ENCODE results near the gene ABHD6.
"Not testable (repeated sequence)": the region's sequence is repeated elsewhere in the genome, so short reads cannot be mapped to it uniquely, and the experiment has no call there.

The ABHD6 gene

DNA sequence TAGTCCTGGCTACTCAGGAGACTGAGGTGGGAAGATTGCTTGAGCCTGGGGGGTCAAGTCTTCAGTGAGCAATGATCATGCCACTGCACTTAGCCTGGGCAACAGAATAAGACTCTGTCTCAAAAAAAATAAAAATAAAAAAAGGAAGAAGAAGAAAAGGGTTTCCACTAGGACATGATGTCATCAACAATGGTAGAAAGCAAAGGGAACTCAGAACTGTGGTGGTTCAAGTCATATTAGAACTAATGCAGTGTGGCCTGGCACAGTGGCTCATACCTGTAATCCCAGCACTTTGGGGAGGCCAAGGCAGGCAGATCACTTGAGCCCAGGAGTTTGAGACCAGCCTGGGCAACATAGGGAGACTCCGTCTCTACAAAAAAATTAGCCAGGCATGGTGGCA, 30.0 kb downstream of the ABHD6 start:
- H3K9me3 Mint-ChIP-seq, ATAC-seq, H3K4me3 Mint-ChIP-seq: not testable (repeated sequence)

DNA sequence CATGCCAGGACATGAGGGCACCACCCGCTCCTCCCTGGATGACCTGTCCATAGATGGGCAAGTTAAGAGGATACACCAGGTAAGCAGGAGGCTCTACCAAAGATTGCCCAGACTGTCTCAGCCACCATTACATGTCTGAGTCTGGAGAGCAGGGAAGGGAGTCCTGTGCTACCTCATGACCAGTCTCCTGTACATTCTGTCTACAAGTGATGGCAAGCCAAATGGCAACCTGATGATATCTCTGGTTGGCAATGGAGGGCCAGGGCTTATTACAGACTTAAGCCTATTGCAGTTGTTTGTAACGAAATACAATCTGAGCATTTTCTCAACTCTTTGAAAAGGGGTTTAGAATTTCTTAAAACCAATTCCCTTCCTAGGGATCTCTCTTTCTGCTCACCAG, 31.8 kb downstream of the ABHD6 start:
- no peak overlapping the region for H3K4me3 Mint-ChIP-seq
- ATAC-seq (no peak), DNase-seq (no peak)
- peaks cover 16% of the 10 kb centered on the region for H3K36me3 Mint-ChIP-seq (ENCODE audit: low read depth)
- no peak overlapping the region for H3K27ac Mint-ChIP-seq
- no peaks in the 10 kb centered on the region for H3K9me3 Mint-ChIP-seq
- H3K4me1 Mint-ChIP-seq, result peaks cover 17% of the 10 kb centered on the region
- no peaks in the 10 kb centered on the region for H3K27me3 Mint-ChIP-seq

More for the DNA sequence above, 30.0 kb downstream of the ABHD6 start:
- H3K27me3 Mint-ChIP-seq, H3K27ac Mint-ChIP-seq, DNase-seq, H3K4me1 Mint-ChIP-seq: not testable (repeated sequence)
- peaks cover 13% of the 10 kb centered on the region for H3K36me3 Mint-ChIP-seq (ENCODE audit: low read depth)

DNA sequence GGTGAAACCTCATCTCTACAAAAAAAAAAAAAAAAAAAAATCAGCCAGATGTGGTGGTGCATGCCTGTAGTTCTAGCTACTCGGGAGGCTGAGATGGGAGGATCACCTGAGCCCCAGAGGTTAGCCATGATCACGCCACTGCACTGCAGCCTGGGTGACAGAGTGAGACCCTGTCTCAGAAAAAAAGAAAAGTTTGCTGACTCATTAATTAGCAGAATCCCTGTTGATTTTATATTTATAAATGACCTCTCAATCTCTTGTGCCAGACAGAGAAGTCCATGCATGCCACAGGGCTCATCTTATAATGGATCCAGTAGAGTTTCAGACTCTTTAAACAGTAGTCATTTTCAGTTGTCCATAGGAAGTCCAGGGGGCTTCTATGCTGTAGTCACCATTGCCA, 32.9 kb downstream of the ABHD6 start:
- H3K27me3 Mint-ChIP-seq, result no peaks in the 10 kb centered on the region
- H3K36me3 Mint-ChIP-seq (ENCODE audit: low read depth), result peaks cover 21% of the 10 kb centered on the region
- no peaks in the 10 kb centered on the region for H3K9me3 Mint-ChIP-seq
- H3K4me1 Mint-ChIP-seq, result peaks cover 17% of the 10 kb centered on the region
- H3K27ac Mint-ChIP-seq, result no peak overlapping the region
- ATAC-seq (no peak), DNase-seq (no peak)
- no peak overlapping the region for H3K4me3 Mint-ChIP-seq

DNA sequence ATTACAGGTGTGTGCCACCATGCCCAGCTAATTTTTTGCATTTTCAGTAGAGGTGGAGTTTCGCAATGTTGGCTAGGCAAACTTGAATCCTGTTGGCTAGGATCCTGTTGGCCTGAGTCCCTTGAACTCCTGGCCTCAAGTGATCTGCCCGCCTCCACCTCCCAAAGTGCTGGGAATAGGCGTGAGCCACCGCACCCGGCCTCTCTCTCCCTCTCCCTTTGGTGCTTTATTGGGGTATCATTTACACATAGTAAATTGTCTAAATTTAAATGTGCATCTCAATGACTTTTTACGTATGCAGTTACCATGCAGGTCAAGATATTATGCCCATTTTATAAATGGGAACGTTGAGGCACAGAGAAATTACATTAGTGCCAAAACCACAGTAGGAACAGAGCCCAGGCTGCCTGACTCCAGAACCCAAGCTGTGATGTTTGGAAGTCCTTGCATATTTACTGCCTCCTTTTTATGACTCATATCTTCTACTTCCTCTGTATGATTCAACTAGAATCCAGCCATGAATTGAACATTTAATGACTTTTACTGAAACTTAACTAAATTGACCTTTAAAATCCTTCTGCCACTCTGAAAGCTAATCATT, 34.4 kb downstream of the ABHD6 start:
- peaks cover 17% of the 10 kb centered on the region for H3K4me1 Mint-ChIP-seq
- H3K9me3 Mint-ChIP-seq, result no peaks in the 10 kb centered on the region
- H3K27ac Mint-ChIP-seq, result peak overlapping the region; percentile 85
- peaks cover 32% of the 10 kb centered on the region for H3K36me3 Mint-ChIP-seq (ENCODE audit: low read depth)
- DNase-seq (no peak), ATAC-seq (peak; percentile 96)
- no peaks in the 10 kb centered on the region for H3K27me3 Mint-ChIP-seq
- H3K4me3 Mint-ChIP-seq, result peak overlapping the region; percentile 37

DNA sequence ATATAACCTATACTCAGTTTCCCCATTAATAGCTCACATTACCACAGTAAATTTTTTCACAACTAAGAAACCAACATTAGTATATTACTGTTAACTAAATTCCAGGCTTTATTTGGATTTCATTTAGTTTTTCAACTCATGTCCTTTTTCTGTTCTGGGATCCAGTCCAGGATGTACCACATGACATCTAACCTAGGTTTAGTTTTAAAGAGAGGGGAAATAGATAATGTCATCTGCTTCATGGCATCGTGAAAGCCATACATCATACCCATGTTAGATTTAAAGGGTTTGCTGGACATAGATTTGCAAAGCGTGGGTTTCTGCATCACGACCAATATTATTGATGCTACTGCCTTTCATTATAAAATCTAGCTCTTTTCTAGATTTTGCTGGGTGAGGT, 35.3 kb downstream of the ABHD6 start:
- Mint-ChIP-seq H3K27ac (peak overlapping the region; percentile 85), H3K9me3 (no peaks in the 10 kb centered on the region), H3K4me1 (peaks cover 17% of the 10 kb centered on the region), H3K27me3 (no peaks in the 10 kb centered on the region), H3K4me3 (no peak overlapping the region), H3K36me3 (ENCODE audit: low read depth) (peaks cover 36% of the 10 kb centered on the region)
- ATAC-seq (no peak), DNase-seq (no peak)

DNA sequence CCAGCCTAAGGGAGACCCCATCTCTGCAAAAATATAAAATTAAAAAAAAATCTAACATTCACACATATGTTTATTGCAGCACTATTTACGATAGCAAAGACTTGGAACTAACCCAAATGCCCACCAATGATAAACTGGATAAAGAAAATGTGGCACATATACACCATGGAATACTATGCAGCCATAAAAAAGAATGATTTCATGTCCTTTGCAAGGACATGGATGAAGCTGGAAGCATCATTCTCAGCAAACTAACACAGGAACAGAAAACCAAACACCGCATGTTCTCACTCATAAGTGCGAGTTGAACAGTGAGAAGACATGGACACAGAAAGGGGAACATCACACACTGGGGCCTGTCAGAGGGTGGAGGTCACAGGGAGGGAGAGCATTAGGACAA, 35.8 kb downstream of the ABHD6 start:
- H3K27ac Mint-ChIP-seq, H3K9me3 Mint-ChIP-seq, H3K27me3 Mint-ChIP-seq, DNase-seq, H3K4me3 Mint-ChIP-seq, ATAC-seq: not testable (repeated sequence)
- H3K36me3 Mint-ChIP-seq (ENCODE audit: low read depth), result peaks cover 36% of the 10 kb centered on the region
- H3K4me1 Mint-ChIP-seq, result peaks cover 17% of the 10 kb centered on the region

DNA sequence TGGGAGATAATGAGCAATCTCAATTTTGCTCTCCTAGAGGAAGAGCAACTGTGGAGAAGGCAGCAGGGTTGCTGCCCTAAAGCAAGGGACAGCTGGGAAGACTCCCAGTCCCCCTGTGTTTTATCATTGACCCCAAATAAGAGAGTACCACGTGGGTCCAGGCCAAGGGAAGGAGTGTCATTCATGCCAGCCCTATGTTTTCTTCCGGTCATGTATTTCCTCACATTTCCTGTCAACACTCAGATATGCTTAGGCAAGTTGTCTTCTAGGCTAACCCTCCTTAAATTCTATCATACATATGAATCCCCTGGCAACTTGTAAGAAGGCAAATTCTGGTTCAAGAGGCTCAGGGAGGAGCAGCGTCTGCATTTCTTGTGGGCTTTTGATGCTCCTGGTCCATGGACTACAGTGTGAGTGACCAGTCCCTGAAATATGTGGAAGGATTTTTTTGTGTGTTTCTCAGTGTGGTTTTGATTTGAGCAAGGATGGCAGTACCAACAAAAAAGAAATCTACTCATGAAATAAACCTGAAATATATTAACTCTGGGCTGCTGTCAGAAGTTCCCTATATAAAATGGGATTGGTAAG, 36.5 kb downstream of the ABHD6 start:
- Mint-ChIP-seq H3K27me3 (no peaks in the 10 kb centered on the region), H3K36me3 (ENCODE audit: low read depth) (peaks cover 41% of the 10 kb centered on the region), H3K4me3 (no peak overlapping the region), H3K27ac (no peak overlapping the region), H3K9me3 (no peaks in the 10 kb centered on the region), H3K4me1 (peaks cover 17% of the 10 kb centered on the region)
- ATAC-seq, result no peak
- DNase-seq, result no peak

DNA sequence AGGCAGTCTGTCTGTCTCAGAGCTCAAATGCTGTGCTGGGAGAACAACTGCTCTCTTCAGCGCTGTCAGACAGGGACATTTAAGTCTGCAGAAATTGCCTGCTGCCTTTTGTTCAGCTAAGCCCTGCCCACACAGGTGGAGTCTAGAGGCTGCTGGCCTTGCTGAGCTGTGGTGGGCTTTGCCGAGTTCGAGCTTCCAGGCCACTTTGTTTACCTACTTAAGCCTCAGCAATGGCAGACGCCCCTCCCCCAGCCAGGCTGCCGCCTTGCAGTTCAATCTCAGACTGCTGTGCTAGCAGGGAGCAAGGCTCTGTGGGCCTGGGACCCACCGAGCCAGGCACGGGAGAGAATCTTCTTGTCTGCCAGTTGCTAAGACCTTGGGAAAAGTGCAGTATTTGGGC, 43.5 kb downstream of the ABHD6 start:
- H3K9me3 Mint-ChIP-seq, result no peaks in the 10 kb centered on the region
- H3K4me3 Mint-ChIP-seq, result no peak overlapping the region
- DNase-seq (no peak), ATAC-seq (no peak)
- H3K27ac Mint-ChIP-seq, result no peak overlapping the region
- H3K4me1 Mint-ChIP-seq, result no peaks in the 10 kb centered on the region
- peaks cover 25% of the 10 kb centered on the region for H3K36me3 Mint-ChIP-seq (ENCODE audit: low read depth)
- no peaks in the 10 kb centered on the region for H3K27me3 Mint-ChIP-seq

DNA sequence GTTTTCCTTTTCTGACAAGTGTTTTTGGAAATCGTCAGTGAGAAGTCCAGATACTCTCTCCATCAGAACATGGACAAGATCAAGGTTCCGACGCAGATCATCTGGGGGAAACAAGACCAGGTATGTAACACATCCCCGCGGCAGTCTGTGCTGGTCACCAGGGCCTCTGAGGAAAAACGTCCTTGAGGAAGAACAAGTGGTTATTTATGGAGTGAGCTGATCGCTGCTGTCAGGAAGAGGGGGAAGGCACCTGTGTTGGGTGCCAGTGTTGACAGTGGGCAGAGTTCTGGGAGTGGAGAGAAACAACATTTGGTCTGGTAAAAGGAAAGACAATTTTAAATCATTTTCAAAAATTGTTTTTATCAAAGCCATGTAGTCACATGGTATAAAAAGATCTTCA, 47.7 kb downstream of the ABHD6 start:
- no peak overlapping the region for H3K27ac Mint-ChIP-seq
- H3K4me1 Mint-ChIP-seq, result no peaks in the 10 kb centered on the region
- H3K36me3 Mint-ChIP-seq (ENCODE audit: low read depth), result peaks cover 9% of the 10 kb centered on the region
- H3K27me3 Mint-ChIP-seq, result no peaks in the 10 kb centered on the region
- H3K9me3 Mint-ChIP-seq, result no peaks in the 10 kb centered on the region
- no peak overlapping the region for H3K4me3 Mint-ChIP-seq
- no peak for DNase-seq
- ATAC-seq, result no peak

DNA sequence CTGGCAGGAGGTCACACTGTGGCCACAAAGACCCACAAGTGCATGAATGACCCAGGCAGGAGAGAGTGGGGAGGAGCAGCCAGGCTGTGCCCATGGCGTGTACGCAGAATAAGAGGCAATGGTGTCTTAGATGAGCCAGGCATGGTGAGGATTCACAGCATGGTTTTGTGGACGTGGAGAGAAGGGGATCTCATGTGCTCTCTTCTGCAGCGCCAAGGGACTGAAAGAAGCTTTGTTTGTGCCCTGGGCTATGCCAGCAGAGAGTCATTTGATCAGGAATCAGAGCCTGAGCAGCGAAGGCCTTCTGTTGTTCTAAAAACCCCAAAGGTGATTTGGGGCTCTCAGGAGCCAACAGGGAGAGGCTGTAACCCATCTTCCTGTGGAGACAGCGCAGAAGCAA, 49.8 kb downstream of the ABHD6 start:
- Mint-ChIP-seq H3K9me3 (no peaks in the 10 kb centered on the region), H3K4me1 (no peaks in the 10 kb centered on the region), H3K27me3 (no peaks in the 10 kb centered on the region), H3K27ac (no peak overlapping the region), H3K4me3 (no peak overlapping the region), H3K36me3 (ENCODE audit: low read depth) (peaks cover 11% of the 10 kb centered on the region)
- DNase-seq, result no peak
- ATAC-seq, result no peak

DNA sequence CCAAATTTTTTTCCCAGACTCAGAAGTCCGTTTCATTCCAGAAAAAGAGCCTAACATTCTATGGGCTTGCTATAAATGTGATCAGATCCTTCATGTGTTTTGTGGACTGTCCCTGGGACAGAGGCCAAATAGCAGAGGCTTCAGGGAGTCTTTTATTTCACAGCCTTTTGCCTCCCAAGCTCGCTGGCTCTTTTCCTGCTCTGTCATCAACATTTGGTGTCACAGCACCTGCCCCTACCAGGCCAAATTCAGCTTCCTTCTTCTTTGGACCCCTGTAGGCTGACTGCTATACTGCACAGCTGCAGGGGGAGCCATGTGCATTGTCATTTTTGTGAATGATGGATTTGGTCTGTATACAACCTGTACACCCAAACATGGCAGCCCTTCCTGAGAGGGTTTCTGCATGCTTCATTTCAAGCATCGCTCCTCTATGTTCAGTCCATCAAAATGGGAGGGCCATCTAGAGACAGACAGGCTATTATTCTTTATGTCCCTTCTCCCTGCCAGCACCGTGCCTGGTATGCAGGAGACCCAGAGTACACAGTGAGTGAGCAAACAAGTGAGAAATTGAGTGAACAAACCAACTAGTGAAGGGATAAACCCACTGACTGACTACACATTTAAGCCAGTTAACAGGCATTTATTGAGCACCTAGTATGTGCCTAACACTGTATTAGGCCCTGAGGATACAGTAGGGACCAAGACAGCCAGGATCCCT, 50.6 kb downstream of the ABHD6 start:
- ATAC-seq (no peak), DNase-seq (no peak)
- Mint-ChIP-seq H3K27me3 (no peaks in the 10 kb centered on the region), H3K4me3 (no peak overlapping the region), H3K27ac (no peak overlapping the region), H3K36me3 (ENCODE audit: low read depth) (peaks cover 11% of the 10 kb centered on the region), H3K9me3 (no peaks in the 10 kb centered on the region), H3K4me1 (no peaks in the 10 kb centered on the region)

DNA sequence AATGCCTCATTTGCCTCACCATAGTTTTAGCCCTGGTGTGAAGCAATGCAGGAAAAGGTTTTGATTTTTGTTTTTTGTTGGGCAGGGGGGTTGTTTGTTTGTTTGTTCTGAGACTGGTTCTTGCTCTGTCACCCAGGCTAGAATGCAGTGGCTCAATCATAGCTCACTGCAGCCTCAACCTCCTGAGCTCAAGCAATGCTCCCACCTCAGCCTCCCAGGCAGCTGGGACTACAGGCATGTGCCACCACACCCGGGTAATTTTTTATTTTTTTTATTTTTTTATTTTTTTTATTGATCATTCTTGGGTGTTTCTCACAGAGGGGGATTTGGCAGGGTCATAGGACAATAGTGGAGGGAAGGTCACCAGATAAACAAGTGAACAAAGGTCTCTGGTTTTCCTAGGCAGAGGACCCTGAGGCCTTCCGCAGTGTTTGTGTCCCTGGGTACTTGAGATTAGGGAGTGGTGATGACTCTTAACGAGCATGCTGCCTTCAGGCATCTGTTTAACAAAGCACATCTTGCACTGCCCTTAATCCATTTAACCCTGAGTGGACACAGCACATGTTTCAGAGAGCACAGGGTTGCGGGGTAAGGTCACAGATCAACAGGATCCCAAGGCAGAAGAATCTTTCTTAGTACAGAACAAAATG, 51.5 kb downstream of the ABHD6 start:
- not testable (repeated sequence) for DNase-seq, H3K4me3 Mint-ChIP-seq, ATAC-seq, H3K27ac Mint-ChIP-seq, H3K27me3 Mint-ChIP-seq, H3K9me3 Mint-ChIP-seq, H3K4me1 Mint-ChIP-seq
- peaks cover 12% of the 10 kb centered on the region for H3K36me3 Mint-ChIP-seq (ENCODE audit: low read depth)

DNA sequence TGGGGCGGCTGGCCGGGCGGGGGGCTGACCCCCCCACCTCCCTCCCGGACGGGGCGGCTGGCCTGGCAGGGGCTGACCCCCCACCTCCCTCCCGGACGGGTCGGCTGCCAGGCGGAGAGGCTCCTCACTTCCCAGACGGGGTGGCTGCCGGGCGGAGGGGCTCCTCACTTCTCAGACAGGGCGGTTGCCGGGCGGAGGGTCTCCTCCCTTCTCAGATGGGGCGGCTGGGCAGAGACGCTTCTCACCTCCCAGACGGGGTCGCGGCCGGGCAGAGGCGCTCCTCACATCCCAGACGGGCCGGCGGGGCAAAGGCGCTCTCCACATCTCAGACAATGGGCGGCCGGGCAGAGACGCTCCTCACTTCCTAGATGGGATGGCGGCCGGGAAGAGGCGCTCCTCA, 52.9 kb downstream of the ABHD6 start:
- H3K27me3 Mint-ChIP-seq, H3K4me3 Mint-ChIP-seq, DNase-seq, ATAC-seq, H3K4me1 Mint-ChIP-seq, H3K9me3 Mint-ChIP-seq, H3K27ac Mint-ChIP-seq: not testable (repeated sequence)
- H3K36me3 Mint-ChIP-seq (ENCODE audit: low read depth), result peaks cover 10% of the 10 kb centered on the region

DNA sequence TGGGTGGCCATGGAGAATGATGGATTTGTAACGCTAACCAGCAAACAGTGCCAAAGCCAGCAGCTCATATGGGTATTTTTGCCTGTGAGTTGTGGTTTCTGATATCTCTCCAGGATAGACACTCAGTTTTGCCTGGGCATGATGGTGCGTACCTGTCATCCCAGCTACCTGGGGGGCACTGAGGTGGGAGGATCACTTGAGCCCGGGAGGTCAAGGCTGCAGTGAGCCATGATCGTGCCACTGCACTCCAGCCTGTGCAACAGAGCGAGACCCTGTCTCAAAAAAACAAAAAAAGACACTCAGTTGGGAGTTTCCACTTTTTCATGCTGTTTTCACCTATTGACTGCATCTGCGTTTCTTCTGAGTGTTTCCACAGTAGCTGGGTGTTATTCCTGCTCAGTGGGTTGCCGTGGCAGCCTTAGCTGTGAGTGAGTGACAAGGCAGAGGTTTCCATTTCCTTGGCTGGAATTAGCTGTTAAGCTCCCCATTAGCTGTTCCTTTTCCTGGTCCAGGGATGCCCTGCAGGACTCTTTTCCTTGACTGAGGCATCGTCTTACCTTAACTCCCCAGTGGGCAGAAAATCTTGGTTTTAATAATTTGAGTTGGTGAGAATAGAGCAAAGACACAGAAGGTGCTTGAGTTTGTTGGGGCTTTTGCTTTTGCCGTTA, 54.2 kb downstream of the ABHD6 start:
- H3K36me3 Mint-ChIP-seq (ENCODE audit: low read depth), result peaks cover 5% of the 10 kb centered on the region
- peaks cover 3% of the 10 kb centered on the region for H3K9me3 Mint-ChIP-seq
- no peaks in the 10 kb centered on the region for H3K27me3 Mint-ChIP-seq
- DNase-seq (no peak), ATAC-seq (no peak)
- no peak overlapping the region for H3K4me3 Mint-ChIP-seq
- H3K27ac Mint-ChIP-seq, result no peak overlapping the region
- H3K4me1 Mint-ChIP-seq, result no peaks in the 10 kb centered on the region
